Measurements from ENCODE around the gene FGF4.

The FGF4 gene

DNA sequence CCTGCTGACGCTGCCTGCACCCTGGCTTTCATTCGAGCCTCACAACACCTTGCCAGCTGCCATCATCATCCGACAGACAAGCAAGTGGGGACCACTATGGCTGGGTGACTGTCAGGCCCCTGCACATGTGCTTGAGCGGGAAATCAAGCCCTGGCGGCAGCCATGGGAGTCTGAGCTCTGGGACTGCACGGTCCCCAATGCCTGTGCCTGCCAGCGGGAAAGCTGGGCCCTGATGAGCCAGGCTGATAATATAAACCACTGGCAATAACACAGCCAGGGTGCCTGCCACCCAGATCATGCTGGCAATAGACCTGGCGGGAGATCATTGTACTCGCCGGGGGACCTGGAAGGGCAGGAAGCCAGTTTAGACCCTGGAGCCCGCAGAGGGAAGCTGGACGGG lies 41.5 kb upstream of the FGF4 start:
- Histone ChIP-seq H3K4me3 (ENCODE audit: low read depth, low read length) (no peak overlapping the region; the same call in 1 of the 2 replicates), H3K9ac (ENCODE audit: low read length) (no peak overlapping the region), H3K36me3 (ENCODE audit: control insufficient read depth, insufficient read depth, low read length) (no peaks in the 10 kb centered on the region), H3K27me3 (ENCODE audit: control insufficient read depth, insufficient read depth, low read length) (peaks cover 91% of the 10 kb centered on the region), H3K27ac (ENCODE audit: low read depth, low read length) (no peak overlapping the region), H3K4me1 (ENCODE audit: control insufficient read depth, insufficient read depth, low read length) (peaks cover 10% of the 10 kb centered on the region), H3K9me3 (ENCODE audit: control insufficient read depth, insufficient read depth, low read depth, low read length) (no peaks in the 10 kb centered on the region)

- Histone ChIP-seq H3K4me3 (ENCODE audit: low read depth, low read length) (no peak overlapping the region), H3K9me3 (ENCODE audit: control insufficient read depth, insufficient read depth, low read depth, low read length) (no peaks in the 10 kb centered on the region), H3K27me3 (ENCODE audit: control insufficient read depth, insufficient read depth, low read length) (peaks cover 86% of the 10 kb centered on the region)
Measured at GRCh38 chr11:69815973-69816372, 40.8 kb upstream of the FGF4 start.

DNA sequence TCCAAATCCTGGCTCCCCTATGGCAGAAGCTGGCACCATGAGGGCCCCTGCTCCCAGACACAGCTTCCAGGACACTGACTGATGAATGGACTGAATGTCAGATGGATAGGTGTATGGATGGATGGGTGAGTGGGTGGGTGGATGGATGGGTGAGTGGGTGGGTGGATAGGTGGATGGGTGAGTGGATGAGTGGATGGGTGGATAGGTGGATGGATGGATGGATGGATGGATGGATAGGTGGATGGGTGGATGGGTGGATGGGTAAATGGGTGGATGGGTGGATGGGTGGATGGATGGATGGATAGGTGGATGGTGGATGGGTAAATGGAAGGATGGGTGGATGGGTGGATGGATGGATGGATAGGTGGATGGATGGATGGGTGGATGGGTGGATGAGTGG lies 39.8 kb upstream of the FGF4 start:
- H3K36me3 ChIP-seq (ENCODE audit: control insufficient read depth, insufficient read depth, low read length): no peaks in the 10 kb centered on the region
- H3K27me3 ChIP-seq (ENCODE audit: control insufficient read depth, insufficient read depth, low read length): peaks cover 75% of the 10 kb centered on the region
- H3K4me3 ChIP-seq (ENCODE audit: low read depth, low read length): no peak overlapping the region
- peaks cover 10% of the 10 kb centered on the region for H3K4me1 ChIP-seq (ENCODE audit: control insufficient read depth, insufficient read depth, low read length)
- H3K27ac ChIP-seq (ENCODE audit: low read depth, low read length): no peak overlapping the region
- H3K9me3 ChIP-seq (ENCODE audit: control insufficient read depth, insufficient read depth, low read depth, low read length): no peaks in the 10 kb centered on the region
- H3K9ac ChIP-seq (ENCODE audit: low read length): no peak overlapping the region

More at GRCh38 chr11:69815973-69816372, 40.8 kb upstream of the FGF4 start:
- Histone ChIP-seq H3K4me1 (ENCODE audit: control insufficient read depth, insufficient read depth, low read length) (peaks cover 10% of the 10 kb centered on the region), H3K36me3 (ENCODE audit: control insufficient read depth, insufficient read depth, low read length) (no peaks in the 10 kb centered on the region), H3K9ac (ENCODE audit: low read length) (no peak overlapping the region), H3K27ac (ENCODE audit: low read depth, low read length) (no peak overlapping the region)

- H3K36me3 ChIP-seq (ENCODE audit: control insufficient read depth, insufficient read depth, low read length): no peaks in the 10 kb centered on the region
- no peak overlapping the region for H3K27ac ChIP-seq (ENCODE audit: low read depth, low read length)
- H3K4me3 ChIP-seq (ENCODE audit: low read depth, low read length): no peak overlapping the region
- no peak overlapping the region for H3K9ac ChIP-seq (ENCODE audit: low read length)
- no peaks in the 10 kb centered on the region for H3K9me3 ChIP-seq (ENCODE audit: control insufficient read depth, insufficient read depth, low read depth, low read length)
- peaks cover 10% of the 10 kb centered on the region for H3K4me1 ChIP-seq (ENCODE audit: control insufficient read depth, insufficient read depth, low read length)
- H3K27me3 ChIP-seq (ENCODE audit: control insufficient read depth, insufficient read depth, low read length): peaks cover 73% of the 10 kb centered on the region
Measured at GRCh38 chr11:69814411-69814810, 39.3 kb upstream of the FGF4 start.

GRCh38 chr11:69813839-69814238 lies 38.7 kb upstream of the FGF4 start:
- H3K4me3 ChIP-seq (ENCODE audit: low read depth, low read length): no peak overlapping the region
- no peak overlapping the region for H3K27ac ChIP-seq (ENCODE audit: low read depth, low read length)
- peaks cover 10% of the 10 kb centered on the region for H3K4me1 ChIP-seq (ENCODE audit: control insufficient read depth, insufficient read depth, low read length)
- H3K9ac ChIP-seq (ENCODE audit: low read length): no peak overlapping the region
- H3K27me3 ChIP-seq (ENCODE audit: control insufficient read depth, insufficient read depth, low read length): peaks cover 69% of the 10 kb centered on the region
- no peaks in the 10 kb centered on the region for H3K9me3 ChIP-seq (ENCODE audit: control insufficient read depth, insufficient read depth, low read depth, low read length)
- H3K36me3 ChIP-seq (ENCODE audit: control insufficient read depth, insufficient read depth, low read length): no peaks in the 10 kb centered on the region

- Histone ChIP-seq H3K36me3 (ENCODE audit: control insufficient read depth, insufficient read depth, low read length) (no peaks in the 10 kb centered on the region), H3K4me3 (ENCODE audit: low read depth, low read length) (no peak overlapping the region), H3K9me3 (ENCODE audit: control insufficient read depth, insufficient read depth, low read depth, low read length) (no peaks in the 10 kb centered on the region), H3K9ac (ENCODE audit: low read length) (no peak overlapping the region), H3K27ac (ENCODE audit: low read depth, low read length) (no peak overlapping the region), H3K27me3 (ENCODE audit: control insufficient read depth, insufficient read depth, low read length) (peaks cover 66% of the 10 kb centered on the region), H3K4me1 (ENCODE audit: control insufficient read depth, insufficient read depth, low read length) (peaks cover 19% of the 10 kb centered on the region)
Measured at GRCh38 chr11:69812946-69813345, 37.8 kb upstream of the FGF4 start.

DNA sequence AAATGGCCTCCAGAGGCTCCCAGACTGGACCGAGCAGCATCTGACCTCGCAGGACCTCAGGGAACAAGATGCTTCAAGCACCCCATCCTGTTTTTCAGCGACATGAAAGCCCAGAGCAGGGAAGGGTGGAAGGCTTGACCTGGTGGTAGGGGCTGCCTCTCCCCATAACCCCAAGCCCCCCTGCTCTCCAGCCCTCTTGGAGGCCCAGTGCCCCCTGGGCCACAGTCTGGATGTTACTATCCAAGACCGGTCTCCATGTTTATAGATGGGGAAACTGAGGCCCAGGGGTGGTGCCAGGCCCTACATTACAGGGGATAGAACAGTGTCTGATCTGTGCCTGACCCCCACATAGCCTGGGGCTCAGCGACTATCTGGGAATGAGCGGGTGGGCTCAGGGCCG lies 37.1 kb upstream of the FGF4 start:
- no peak overlapping the region for H3K9ac ChIP-seq (ENCODE audit: low read length)
- H3K27me3 ChIP-seq (ENCODE audit: control insufficient read depth, insufficient read depth, low read length): peaks cover 59% of the 10 kb centered on the region

GRCh38 chr11:69811431-69811830 lies 36.3 kb upstream of the FGF4 start:
- Histone ChIP-seq H3K9ac (ENCODE audit: low read length) (no peak overlapping the region), H3K27me3 (ENCODE audit: control insufficient read depth, insufficient read depth, low read length) (peaks cover 51% of the 10 kb centered on the region), H3K36me3 (ENCODE audit: control insufficient read depth, insufficient read depth, low read length) (no peaks in the 10 kb centered on the region), H3K4me1 (ENCODE audit: control insufficient read depth, insufficient read depth, low read length) (peaks cover 12% of the 10 kb centered on the region), H3K27ac (ENCODE audit: low read depth, low read length) (no peak overlapping the region), H3K9me3 (ENCODE audit: control insufficient read depth, insufficient read depth, low read depth, low read length) (no peaks in the 10 kb centered on the region), H3K4me3 (ENCODE audit: low read depth, low read length) (no peak overlapping the region)

More for the DNA sequence above, 37.1 kb upstream of the FGF4 start:
- H3K36me3 ChIP-seq (ENCODE audit: control insufficient read depth, insufficient read depth, low read length): no peaks in the 10 kb centered on the region
- H3K4me3 ChIP-seq (ENCODE audit: low read depth, low read length): no peak overlapping the region
- H3K9me3 ChIP-seq (ENCODE audit: control insufficient read depth, insufficient read depth, low read depth, low read length): no peaks in the 10 kb centered on the region
- peaks cover 16% of the 10 kb centered on the region for H3K4me1 ChIP-seq (ENCODE audit: control insufficient read depth, insufficient read depth, low read length)
- no peak overlapping the region for H3K27ac ChIP-seq (ENCODE audit: low read depth, low read length)

- no peaks in the 10 kb centered on the region for H3K36me3 ChIP-seq (ENCODE audit: control insufficient read depth, insufficient read depth, low read length)
- H3K9me3 ChIP-seq (ENCODE audit: control insufficient read depth, insufficient read depth, low read depth, low read length): no peaks in the 10 kb centered on the region
- peaks cover 41% of the 10 kb centered on the region for H3K27me3 ChIP-seq (ENCODE audit: control insufficient read depth, insufficient read depth, low read length)
- H3K27ac ChIP-seq (ENCODE audit: low read depth, low read length): no peak overlapping the region
- no peak overlapping the region for H3K9ac ChIP-seq (ENCODE audit: low read length)
- no peak overlapping the region for H3K4me3 ChIP-seq (ENCODE audit: low read depth, low read length)
- peaks cover 10% of the 10 kb centered on the region for H3K4me1 ChIP-seq (ENCODE audit: control insufficient read depth, insufficient read depth, low read length)
Measured at GRCh38 chr11:69810289-69811118, 35.4 kb upstream of the FGF4 start.

DNA sequence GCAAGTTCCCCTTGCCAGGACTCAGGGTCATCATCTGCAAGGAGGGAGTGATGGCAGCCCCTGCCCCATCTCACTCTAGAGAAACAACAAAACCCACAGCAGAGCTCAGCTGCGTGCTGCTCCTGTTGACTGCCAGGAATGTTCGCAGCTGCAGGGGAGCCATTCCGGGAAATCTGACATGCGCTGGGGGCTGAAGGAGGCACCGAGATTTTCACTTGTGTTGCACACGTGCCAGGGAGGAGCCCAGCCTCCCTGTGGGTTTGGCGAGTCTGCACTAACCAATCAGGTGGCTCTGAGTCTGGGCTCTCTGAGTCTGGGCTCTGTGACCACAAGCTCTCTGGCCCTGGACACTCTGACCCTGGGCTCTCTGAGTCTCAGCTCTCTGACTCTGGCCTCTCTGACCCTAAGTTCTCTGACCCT lies 33.5 kb upstream of the FGF4 start:
- H3K9ac ChIP-seq (ENCODE audit: low read length): no peak overlapping the region
- H3K36me3 ChIP-seq (ENCODE audit: control insufficient read depth, insufficient read depth, low read length): no peaks in the 10 kb centered on the region
- no peak overlapping the region for H3K27ac ChIP-seq (ENCODE audit: low read depth, low read length)
- H3K4me3 ChIP-seq (ENCODE audit: low read depth, low read length): no peak overlapping the region
- H3K4me1 ChIP-seq (ENCODE audit: control insufficient read depth, insufficient read depth, low read length): peaks cover 10% of the 10 kb centered on the region
- peaks cover 23% of the 10 kb centered on the region for H3K27me3 ChIP-seq (ENCODE audit: control insufficient read depth, insufficient read depth, low read length)
- no peaks in the 10 kb centered on the region for H3K9me3 ChIP-seq (ENCODE audit: control insufficient read depth, insufficient read depth, low read depth, low read length)

DNA sequence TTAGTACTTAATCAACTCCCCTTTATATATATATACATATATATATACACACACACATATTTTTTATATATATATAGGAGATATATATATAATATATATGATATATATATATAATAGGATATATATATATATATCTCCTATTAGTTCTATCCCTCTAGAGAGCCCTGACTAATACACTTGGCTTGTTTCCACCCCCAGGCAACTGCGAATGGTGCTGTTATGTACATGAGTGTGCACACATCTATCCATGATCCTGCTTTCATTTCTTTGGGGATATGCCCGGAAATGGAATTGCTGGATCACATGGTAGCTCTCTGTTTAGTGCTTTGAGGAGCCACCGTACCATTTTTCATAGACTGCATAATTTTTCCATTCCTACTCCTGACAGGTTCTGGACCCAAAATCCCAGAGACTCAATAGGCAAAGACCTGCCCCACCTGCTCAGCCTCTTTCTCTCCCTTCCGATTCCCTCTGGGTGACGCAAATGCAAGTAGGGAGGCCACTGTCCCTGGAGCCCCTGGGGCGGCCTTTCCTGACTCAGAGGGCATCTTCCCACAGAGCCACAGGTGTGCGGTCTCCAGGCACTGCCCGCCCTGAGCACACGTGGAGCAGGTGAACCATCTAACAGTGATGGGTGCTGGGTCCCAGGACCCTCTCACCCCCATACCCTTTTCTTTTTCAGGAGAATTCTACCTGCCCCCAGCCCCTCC lies 32.1 kb upstream of the FGF4 start:
- no peak overlapping the region for H3K27ac ChIP-seq (ENCODE audit: low read depth, low read length)
- H3K27me3 ChIP-seq (ENCODE audit: control insufficient read depth, insufficient read depth, low read length): peaks cover 16% of the 10 kb centered on the region; the same call in 1 of the 2 replicates
- no peak overlapping the region for H3K4me3 ChIP-seq (ENCODE audit: low read depth, low read length)
- H3K36me3 ChIP-seq (ENCODE audit: control insufficient read depth, insufficient read depth, low read length): no peaks in the 10 kb centered on the region
- peaks cover 10% of the 10 kb centered on the region for H3K4me1 ChIP-seq (ENCODE audit: control insufficient read depth, insufficient read depth, low read length)
- no peak overlapping the region for H3K9ac ChIP-seq (ENCODE audit: low read length)
- no peaks in the 10 kb centered on the region for H3K9me3 ChIP-seq (ENCODE audit: control insufficient read depth, insufficient read depth, low read depth, low read length)

All from HUES6 (cell line).